ENCODE results near the gene TM4SF18.

The TM4SF18 gene

GRCh38 chr3:149377408-149378364 is 44.2 kb upstream of the TM4SF18 start, which contains the start of gene TM4SF1:
TSS of gene TM4SF1 (minus strand) at chr3:149377649. CDS start at chr3:149377547, 102 bp downstream.
- in situ Hi-C loops (cut with MboI; ENCODE audit: low sequenced_read_pairs, unreplicated experiment), result no loop called here
- no peak for TF ChIP-seq CTCF (IDR thresholded peaks at IDR 0.05; ENCODE audit: borderline replicate concordance, control extremely low read depth, extremely low read depth, insufficient read depth, missing control alignments)
- DNase-seq (ENCODE audit: low spot score), result no peak

- TF ChIP-seq CTCF (IDR thresholded peaks at IDR 0.05; ENCODE audit: borderline replicate concordance, control extremely low read depth, extremely low read depth, insufficient read depth, missing control alignments), result no peak
- no peak for DNase-seq (ENCODE audit: low spot score)
- in situ Hi-C loops (cut with MboI; ENCODE audit: low sequenced_read_pairs, unreplicated experiment), result no loop called here
These were observed 43.4 kb upstream of the TM4SF18 start for GRCh38 chr3:149376718-149377407.

- TF ChIP-seq CTCF (IDR thresholded peaks at IDR 0.05; ENCODE audit: borderline replicate concordance, control extremely low read depth, extremely low read depth, insufficient read depth, missing control alignments), result no peak
- in situ Hi-C loops (cut with MboI; ENCODE audit: low sequenced_read_pairs, unreplicated experiment), result no loop called here
- no peak for DNase-seq (ENCODE audit: low spot score)
These were observed 42.2 kb upstream of the TM4SF18 start for GRCh38 chr3:149375501-149376196.

- no peak for TF ChIP-seq CTCF (IDR thresholded peaks at IDR 0.05; ENCODE audit: borderline replicate concordance, control extremely low read depth, extremely low read depth, insufficient read depth, missing control alignments)
- in situ Hi-C loops (cut with MboI; ENCODE audit: low sequenced_read_pairs, unreplicated experiment), result no loop called here
These were observed 41.5 kb upstream of the TM4SF18 start for GRCh38 chr3:149374793-149375500.

GRCh38 chr3:149374391-149374790 is 41.0 kb upstream of the TM4SF18 start:
- TF ChIP-seq CTCF (IDR thresholded peaks at IDR 0.05; ENCODE audit: borderline replicate concordance, control extremely low read depth, extremely low read depth, insufficient read depth, missing control alignments), result no peak
- in situ Hi-C loops (cut with MboI; ENCODE audit: low sequenced_read_pairs, unreplicated experiment), result no loop called here
- no peak for DNase-seq (ENCODE audit: low spot score)

More at GRCh38 chr3:149374793-149375500, 41.5 kb upstream of the TM4SF18 start:
- DNase-seq (ENCODE audit: low spot score), result no peak
